ENCODE data around the gene ITGB2.

The ITGB2 gene

DNA sequence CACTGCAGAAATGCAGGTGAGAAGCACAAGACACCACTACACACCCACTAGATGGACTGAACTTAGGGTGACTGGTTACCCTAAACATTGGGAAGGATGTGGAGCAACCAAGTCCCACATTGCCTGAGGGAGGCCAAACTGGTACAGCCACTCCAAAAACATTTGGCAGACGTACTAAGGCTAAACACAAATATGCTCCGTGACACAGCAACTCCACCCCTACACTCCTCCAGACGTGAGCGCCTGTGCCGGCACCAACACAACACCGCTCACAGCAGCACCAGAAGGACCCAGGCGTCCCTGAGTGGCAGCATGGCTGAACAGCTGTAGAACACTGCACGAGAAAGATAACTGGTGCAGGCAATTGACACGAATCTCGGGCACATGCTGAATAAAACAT lies 61.9 kb downstream of the ITGB2 start:
- H3K27ac Mint-ChIP-seq, result no peak overlapping the region
- no peaks in the 10 kb centered on the region for H3K27me3 Mint-ChIP-seq
- H3K4me3 Mint-ChIP-seq, result no peak overlapping the region
- peaks cover 64% of the 10 kb centered on the region for H3K4me1 Mint-ChIP-seq (ENCODE audit: low read depth)
- H3K9me3 Mint-ChIP-seq, result no peaks in the 10 kb centered on the region
- H3K36me3 Mint-ChIP-seq (ENCODE audit: low read depth), result peaks cover 100% of the 10 kb centered on the region
- intact Hi-C loops (cut with micrococcal nuclease), result no loop called here

GRCh38 chr21:44858291-44858690 lies 62.4 kb downstream of the ITGB2 start:
- Mint-ChIP-seq H3K9me3 (no peaks in the 10 kb centered on the region), H3K4me3 (no peak overlapping the region), H3K36me3 (ENCODE audit: low read depth) (peaks cover 100% of the 10 kb centered on the region), H3K4me1 (ENCODE audit: low read depth) (peaks cover 64% of the 10 kb centered on the region), H3K27ac (no peak overlapping the region), H3K27me3 (no peaks in the 10 kb centered on the region)
- intact Hi-C loops (cut with micrococcal nuclease), result no loop called here

- H3K4me1 Mint-ChIP-seq (ENCODE audit: low read depth), result peaks cover 61% of the 10 kb centered on the region
- peaks cover 100% of the 10 kb centered on the region for H3K36me3 Mint-ChIP-seq (ENCODE audit: low read depth)
- H3K27me3 Mint-ChIP-seq, result no peaks in the 10 kb centered on the region
- no peak overlapping the region for H3K27ac Mint-ChIP-seq
- H3K9me3 Mint-ChIP-seq, result no peaks in the 10 kb centered on the region
- no peak overlapping the region for H3K4me3 Mint-ChIP-seq
- intact Hi-C loops (cut with micrococcal nuclease), result no loop called here
These were observed 63.4 kb downstream of the ITGB2 start for GRCh38 chr21:44857127-44857892.

GRCh38 chr21:44856131-44856530 lies 64.6 kb downstream of the ITGB2 start:
- no peaks in the 10 kb centered on the region for H3K9me3 Mint-ChIP-seq
- H3K36me3 Mint-ChIP-seq (ENCODE audit: low read depth), result peaks cover 100% of the 10 kb centered on the region
- H3K27me3 Mint-ChIP-seq, result no peaks in the 10 kb centered on the region
- H3K4me3 Mint-ChIP-seq, result no peak overlapping the region
- intact Hi-C loops (cut with micrococcal nuclease), result no loop called here
- H3K27ac Mint-ChIP-seq, result no peak overlapping the region
- peaks cover 59% of the 10 kb centered on the region for H3K4me1 Mint-ChIP-seq (ENCODE audit: low read depth)

- H3K27ac Mint-ChIP-seq, result no peak overlapping the region
- no peak overlapping the region for H3K4me3 Mint-ChIP-seq
- H3K36me3 Mint-ChIP-seq (ENCODE audit: low read depth), result peaks cover 100% of the 10 kb centered on the region
- no peaks in the 10 kb centered on the region for H3K9me3 Mint-ChIP-seq
- H3K4me1 Mint-ChIP-seq (ENCODE audit: low read depth), result peaks cover 59% of the 10 kb centered on the region
- H3K27me3 Mint-ChIP-seq, result no peaks in the 10 kb centered on the region
- intact Hi-C loops (cut with micrococcal nuclease), result no loop called here
These were observed 65.1 kb downstream of the ITGB2 start for GRCh38 chr21:44855572-44855971.

- H3K4me3 Mint-ChIP-seq, result no peak overlapping the region
- intact Hi-C loops (cut with micrococcal nuclease), result no loop called here
- H3K9me3 Mint-ChIP-seq, result no peaks in the 10 kb centered on the region
- H3K4me1 Mint-ChIP-seq (ENCODE audit: low read depth), result peaks cover 62% of the 10 kb centered on the region
- no peak overlapping the region for H3K27ac Mint-ChIP-seq
- H3K36me3 Mint-ChIP-seq (ENCODE audit: low read depth), result peaks cover 100% of the 10 kb centered on the region
- H3K27me3 Mint-ChIP-seq, result no peaks in the 10 kb centered on the region
These were observed 65.8 kb downstream of the ITGB2 start for GRCh38 chr21:44854664-44855446.

GRCh38 chr21:44854391-44854663 lies 66.4 kb downstream of the ITGB2 start:
- no peaks in the 10 kb centered on the region for H3K9me3 Mint-ChIP-seq
- peaks cover 63% of the 10 kb centered on the region for H3K4me1 Mint-ChIP-seq (ENCODE audit: low read depth)
- H3K27me3 Mint-ChIP-seq, result no peaks in the 10 kb centered on the region
- H3K4me3 Mint-ChIP-seq, result no peak overlapping the region
- no peak overlapping the region for H3K27ac Mint-ChIP-seq
- H3K36me3 Mint-ChIP-seq (ENCODE audit: low read depth), result peaks cover 100% of the 10 kb centered on the region
- intact Hi-C loops (cut with micrococcal nuclease), result no loop called here

DNA sequence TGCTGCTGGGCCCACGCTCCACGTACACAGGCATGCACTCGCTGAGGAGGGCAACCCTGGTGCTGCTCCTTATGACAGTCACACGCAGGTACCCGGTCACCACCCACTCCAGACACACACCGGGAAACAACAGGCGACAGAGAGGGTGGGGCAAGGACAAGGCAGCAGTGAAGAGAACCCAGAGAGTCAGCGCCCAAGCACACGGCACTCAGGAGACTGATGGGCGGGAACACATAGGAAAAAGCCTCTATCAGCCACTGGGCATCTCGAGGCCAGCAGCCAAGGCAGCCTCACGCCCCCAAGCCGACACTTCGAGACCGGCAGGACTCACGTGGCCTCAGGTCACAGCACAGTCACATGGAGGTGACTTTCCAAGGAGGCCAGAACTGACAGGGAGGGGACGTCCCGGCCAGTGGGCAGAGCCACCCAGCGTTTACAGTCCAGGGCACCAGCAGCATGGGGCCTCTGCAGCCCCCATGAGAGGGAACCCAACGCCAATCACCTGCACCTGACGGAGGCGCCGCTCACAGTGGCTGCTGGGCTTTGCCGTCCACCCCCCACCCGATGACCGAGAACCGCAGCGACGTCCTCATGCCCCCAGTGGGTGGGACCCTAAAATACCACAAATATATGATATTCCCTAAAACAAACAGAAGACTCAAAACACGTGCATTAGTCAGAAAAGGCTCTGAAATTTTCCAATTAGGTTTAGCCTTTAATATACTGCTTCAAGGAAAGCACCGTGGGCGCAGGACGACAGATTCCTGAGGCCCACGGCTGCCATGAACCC lies 66.9 kb downstream of the ITGB2 start:
- no peaks in the 10 kb centered on the region for H3K9me3 Mint-ChIP-seq
- H3K36me3 Mint-ChIP-seq (ENCODE audit: low read depth), result peaks cover 100% of the 10 kb centered on the region
- H3K27me3 Mint-ChIP-seq, result no peaks in the 10 kb centered on the region
- intact Hi-C loops (cut with micrococcal nuclease), result no loop called here
- H3K4me3 Mint-ChIP-seq, result no peak overlapping the region
- H3K4me1 Mint-ChIP-seq (ENCODE audit: low read depth), result peaks cover 67% of the 10 kb centered on the region
- H3K27ac Mint-ChIP-seq, result no peak overlapping the region

DNA sequence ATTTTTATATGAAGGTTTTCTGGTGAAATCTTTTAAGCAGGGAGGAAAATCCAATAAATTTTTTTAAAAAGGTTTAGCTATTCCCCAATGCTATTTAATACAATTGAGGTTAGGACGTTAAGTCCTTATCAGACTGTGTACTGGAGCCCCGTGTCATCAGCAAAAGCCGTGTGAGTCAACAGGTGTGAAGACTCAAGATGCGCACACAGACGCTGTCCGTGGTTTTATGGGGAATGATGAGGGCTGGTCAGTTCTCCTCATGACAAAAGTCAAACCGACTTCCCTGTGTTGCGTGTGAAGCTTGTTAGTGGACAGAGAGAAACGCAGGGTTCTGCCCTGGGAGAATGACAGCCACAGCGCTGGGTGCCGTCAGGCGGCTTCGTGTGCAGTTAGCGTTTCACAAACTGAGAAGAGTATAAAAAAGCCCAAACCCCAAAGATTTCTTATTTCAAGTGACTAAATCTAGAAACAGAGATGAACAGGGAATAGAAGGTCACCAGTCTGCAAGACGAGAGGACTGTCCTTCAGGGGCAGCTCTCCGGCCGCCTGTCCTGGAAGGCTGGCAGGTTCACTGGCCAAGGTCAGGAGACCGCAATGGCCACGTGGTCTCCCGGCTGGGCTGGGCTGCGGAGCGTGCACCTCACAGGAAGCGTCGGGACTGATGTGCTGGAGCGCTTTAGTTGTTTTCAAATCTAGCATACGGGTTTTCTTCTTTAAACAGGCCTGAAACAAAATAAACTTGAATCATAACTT lies 69.6 kb downstream of the ITGB2 start:
- Mint-ChIP-seq H3K4me3 (no peak overlapping the region), H3K27ac (no peak overlapping the region), H3K36me3 (ENCODE audit: low read depth) (peaks cover 86% of the 10 kb centered on the region), H3K27me3 (no peaks in the 10 kb centered on the region), H3K4me1 (ENCODE audit: low read depth) (peaks cover 83% of the 10 kb centered on the region), H3K9me3 (no peaks in the 10 kb centered on the region)
- intact Hi-C loops (cut with micrococcal nuclease), result no loop called here

- H3K4me3 Mint-ChIP-seq, result no peak overlapping the region
- peaks cover 84% of the 10 kb centered on the region for H3K4me1 Mint-ChIP-seq (ENCODE audit: low read depth)
- H3K27me3 Mint-ChIP-seq, result no peaks in the 10 kb centered on the region
- intact Hi-C loops (cut with micrococcal nuclease), result no loop called here
- no peak overlapping the region for H3K27ac Mint-ChIP-seq
- no peaks in the 10 kb centered on the region for H3K9me3 Mint-ChIP-seq
- peaks cover 79% of the 10 kb centered on the region for H3K36me3 Mint-ChIP-seq (ENCODE audit: low read depth)
These were observed 70.4 kb downstream of the ITGB2 start for GRCh38 chr21:44850208-44850800.

GRCh38 chr21:44849616-44850130 lies 71.0 kb downstream of the ITGB2 start:
- Mint-ChIP-seq H3K27ac (no peak overlapping the region), H3K36me3 (ENCODE audit: low read depth) (peaks cover 72% of the 10 kb centered on the region), H3K9me3 (no peaks in the 10 kb centered on the region), H3K4me3 (no peak overlapping the region), H3K4me1 (ENCODE audit: low read depth) (peaks cover 81% of the 10 kb centered on the region), H3K27me3 (peaks cover under 1% of the 10 kb centered on the region)
- intact Hi-C loops (cut with micrococcal nuclease), result loop anchor here (5.0 kb wide), 2 partner anchors 33 to 37 kb away; no protein-coding TSS in a partner anchor

DNA sequence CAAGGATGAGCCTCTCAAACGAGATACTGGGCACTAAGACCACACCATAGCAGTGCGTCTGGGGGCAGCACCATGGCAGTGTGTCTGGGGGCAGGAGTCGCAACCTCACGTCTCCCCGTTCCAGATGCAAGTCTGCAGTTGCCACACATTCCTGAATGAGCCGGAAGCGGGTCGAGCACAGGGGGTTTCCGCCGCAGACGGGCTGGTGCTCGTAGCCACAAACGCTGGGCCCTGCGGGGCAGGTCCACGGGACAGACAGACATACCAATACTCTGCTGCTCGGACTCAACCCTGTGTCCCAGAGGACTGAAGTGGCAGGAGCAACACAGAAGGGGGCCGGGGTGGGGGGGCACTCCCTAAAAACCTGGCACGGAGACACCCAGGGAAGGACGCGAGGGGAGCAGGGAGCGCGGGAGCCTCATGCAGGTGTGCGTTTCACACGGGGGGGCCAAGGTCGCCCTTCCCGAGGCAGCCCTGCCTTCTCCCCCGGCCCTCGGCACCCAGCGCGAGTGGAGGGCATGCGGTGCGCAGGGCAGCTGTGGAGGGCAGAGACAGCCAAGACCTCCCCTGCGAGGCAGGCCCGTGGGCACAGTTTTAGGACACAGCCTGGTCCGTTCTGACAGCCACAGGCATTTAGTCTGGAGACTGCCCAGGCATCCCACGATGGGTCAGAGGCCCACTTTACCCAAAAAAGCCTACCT lies 71.7 kb downstream of the ITGB2 start:
- H3K27me3 Mint-ChIP-seq, result peaks cover 6% of the 10 kb centered on the region
- no peaks in the 10 kb centered on the region for H3K9me3 Mint-ChIP-seq
- intact Hi-C loops (cut with micrococcal nuclease), result loop anchor here (5.0 kb wide), 2 partner anchors 33 to 37 kb away; no protein-coding TSS in a partner anchor
- H3K36me3 Mint-ChIP-seq (ENCODE audit: low read depth), result peaks cover 65% of the 10 kb centered on the region
- H3K4me1 Mint-ChIP-seq (ENCODE audit: low read depth), result peaks cover 74% of the 10 kb centered on the region
- no peak overlapping the region for H3K4me3 Mint-ChIP-seq
- H3K27ac Mint-ChIP-seq, result peak overlapping the region; percentile 62

Data from dendritic cell treated with granulocyte-macrophage colony-stimulating factor and Interleukin-4, amounts not matched to agents 40 ng/mL and 50 ng/mL, for 4 days (primary cell).